Neural cell (in vitro differentiated cells): ENCODE measurements around the gene FBXO42. TPM values are rescaled to one million over a fixed set of nuclear protein-coding genes. Genes with fewer than 3 reads are reported as not detected.

Source experiments
- H2AFZ ChIP-seq: fragments of 200-600, 300-800 bp; sonication (generic), shearing (Covaris generic); 2 replicates; pipeline ENCODE4 v1.6.0; 2014; ENCODE audit warnings: low read depth, mild to moderate bottlenecking, antibody characterized with exemption, low read length, moderate library complexity
- H3F3A ChIP-seq: fragments of 200-600 bp; shearing (Covaris generic); 2 replicates; pipeline ENCODE4 v1.6.1; 2016; ENCODE audit warnings: mild to moderate bottlenecking, moderate library complexity, mixed read lengths, antibody characterized with exemption, low read length; ENCODE audit not compliant: insufficient read depth, poor library complexity, severe bottlenecking
- H3K27ac ChIP-seq: fragments of 200-600, 300-800 bp; sonication (generic), shearing (Covaris generic); 2 replicates; pipeline ENCODE4 v1.5.1; 2014; ENCODE audit warnings: mild to moderate bottlenecking, low read length, moderate library complexity
- H3K27me3 ChIP-seq: fragments of 300-800, 200-600 bp; sonication (generic), shearing (Covaris generic); 2 replicates; pipeline ENCODE4 v1.6.0; 2014; ENCODE audit warnings: mild to moderate bottlenecking, low read depth, low read length, moderate library complexity; ENCODE audit not compliant: insufficient read depth
- H3K36me3 ChIP-seq: fragments of 300-800, 200-600 bp; sonication (generic), shearing (Covaris generic); 2 replicates; pipeline ENCODE4 v1.5.1; 2014; ENCODE audit warnings: mild to moderate bottlenecking, antibody characterized with exemption, low read length, moderate library complexity; ENCODE audit not compliant: insufficient read depth
- H3K4me2 ChIP-seq: fragments of 300-800, 200-600 bp; sonication (generic), shearing (Covaris generic); 2 replicates; pipeline ENCODE4 v1.6.0; 2014; ENCODE audit warnings: mild to moderate bottlenecking, low read length
- H3K4me3 ChIP-seq: fragments of 300-800, 200-600 bp; sonication (generic), shearing (Covaris generic); 2 replicates; pipeline ENCODE4 v1.5.1; 2014; ENCODE audit warnings: mild to moderate bottlenecking, low read length, moderate library complexity
- H3K79me2 ChIP-seq: fragments of 200-600 bp; shearing (Covaris generic); replicated peaks from 2 replicates; pipeline ENCODE4 v1.6.0; 2014; ENCODE audit warnings: mild to moderate bottlenecking, low read length, moderate library complexity; ENCODE audit not compliant: insufficient read depth
- H3K9ac ChIP-seq: fragments of 300-800, 200-600 bp; sonication (generic), shearing (Covaris generic); 2 replicates; pipeline ENCODE4 v1.6.1; 2016; ENCODE audit warnings: mild to moderate bottlenecking, low read length, mixed read lengths
- H3K9me2 ChIP-seq: fragments of 200-600 bp; shearing (Covaris generic); 2 replicates; pipeline ENCODE4 v1.6.1; 2016; ENCODE audit warnings: mild to moderate bottlenecking, low read length, mixed read lengths; ENCODE audit not compliant: insufficient read depth
- H3K9me3 ChIP-seq: fragments of 200-600, 300-800 bp; sonication (generic), shearing (Covaris generic); 2 replicates; pipeline ENCODE4 v1.6.1; 2016; ENCODE audit warnings: mild to moderate bottlenecking, mixed run types, low read length, moderate library complexity, mixed read lengths
- H4K20me1 ChIP-seq: fragments of 200-600 bp; shearing (Covaris generic); 2 replicates; pipeline ENCODE4 v1.6.1; 2016; ENCODE audit warnings: mild to moderate bottlenecking, mixed run types; ENCODE audit not compliant: insufficient read depth
- CTCF ChIP-seq: fragments of 450-650 bp; IDR thresholded peaks from 2 replicates; pipeline ENCODE4 v1.5.1; 2014; ENCODE audit warnings: antibody characterized with exemption, mild to moderate bottlenecking, moderate library complexity; ENCODE audit not compliant: poor library complexity, severe bottlenecking
- EP300 ChIP-seq: fragments of 450-650 bp; conservative IDR thresholded peaks from 2 replicates; pipeline ENCODE4 v1.6.1; 2014; ENCODE audit warnings: antibody characterized with exemption, mild to moderate bottlenecking, moderate library complexity; ENCODE audit not compliant: poor library complexity, severe bottlenecking
- EZH2 ChIP-seq: fragments of 200-600, 300-800 bp; shearing (Covaris generic), sonication (generic); IDR thresholded peaks from 2 replicates; pipeline ENCODE4 v1.6.1; 2014; ENCODE audit warnings: antibody characterized with exemption, low read length, borderline replicate concordance, mild to moderate bottlenecking; ENCODE audit not compliant: insufficient read depth, poor library complexity, severe bottlenecking
- MXI1 ChIP-seq: fragments of 450-650 bp; conservative IDR thresholded peaks from 2 replicates; pipeline ENCODE4 v1.6.1; 2014; ENCODE audit warnings: antibody characterized with exemption, mild to moderate bottlenecking; ENCODE audit not compliant: poor library complexity, severe bottlenecking
- POLR2AphosphoS5 ChIP-seq: IDR thresholded peaks from 2 replicates; pipeline ENCODE4 v1.6.1; 2012
- RAD21 ChIP-seq: fragments of 450-650 bp; conservative IDR thresholded peaks from 2 replicates; pipeline ENCODE4 v1.6.1; 2014; ENCODE audit warnings: antibody characterized with exemption, mild to moderate bottlenecking, moderate library complexity
- REST ChIP-seq: IDR thresholded peaks from 2 replicates; pipeline ENCODE4 v1.6.1; 2012; ENCODE audit warnings: borderline replicate concordance
- SMC3 ChIP-seq: fragments of 450-650 bp; conservative IDR thresholded peaks from 2 replicates; pipeline ENCODE4 v1.6.1; 2014; ENCODE audit warnings: antibody characterized with exemption, mild to moderate bottlenecking, moderate library complexity; ENCODE audit not compliant: poor library complexity
- TAF1 ChIP-seq: IDR thresholded peaks from 2 replicates; pipeline ENCODE4 v1.6.1; 2012; ENCODE audit warnings: low read depth
- polyA plus RNA-seq: library from polyadenylated mRNA; depleted of rRNA; stranded (reverse); fragments of >200 nt; gene quantifications from 2 replicates; pipeline ENCODE4 v1.2.3, GENCODE V29; 2014

The FBXO42 gene
- polyA plus RNA-seq, 1 donor from 2014 or later: 30.1 TPM

DNA sequence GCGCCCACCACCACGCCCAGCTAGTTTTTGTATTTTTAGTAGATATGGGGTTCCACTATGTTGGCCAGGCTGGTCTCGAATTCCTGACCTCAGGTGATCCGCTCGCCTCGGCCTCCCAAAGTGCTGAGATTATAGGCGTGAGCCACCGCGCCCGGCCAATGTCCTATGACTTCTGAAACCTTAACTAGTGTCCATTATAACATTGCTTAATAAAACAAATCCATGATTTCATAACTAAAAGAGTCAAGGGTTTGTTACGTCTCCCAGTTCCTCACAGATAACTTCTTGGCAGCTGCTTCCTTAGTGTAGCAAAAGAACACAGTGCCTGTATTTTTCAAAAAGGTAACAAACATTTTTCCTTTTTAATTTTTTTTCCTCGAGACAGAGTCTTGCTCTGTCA lies 53.6 kb downstream of the FBXO42 start:
- no peaks in the 10 kb centered on the region for H4K20me1 ChIP-seq
- H3K27ac ChIP-seq: no peak overlapping the region
- no peaks in the 10 kb centered on the region for H3F3A ChIP-seq
- no peaks in the 10 kb centered on the region for H3K27me3 ChIP-seq
- no peak overlapping the region for H3K4me2 ChIP-seq
- no peaks in the 10 kb centered on the region for H3K79me2 ChIP-seq
- no peak overlapping the region for H3K4me3 ChIP-seq
- H3K9me3 ChIP-seq: no peaks in the 10 kb centered on the region
- H3K36me3 ChIP-seq: peaks cover 5% of the 10 kb centered on the region
- H2AFZ ChIP-seq: no peak overlapping the region
- no peak overlapping the region for H3K9ac ChIP-seq
- TF ChIP-seq RAD21 (no peak), CTCF (no peak), EZH2 (no peak), REST (no peak), EP300 (no peak), SMC3 (no peak), TAF1 (no peak), POLR2AphosphoS5 (no peak), MXI1 (no peak)
- H3K9me2 ChIP-seq: no peaks in the 10 kb centered on the region

DNA sequence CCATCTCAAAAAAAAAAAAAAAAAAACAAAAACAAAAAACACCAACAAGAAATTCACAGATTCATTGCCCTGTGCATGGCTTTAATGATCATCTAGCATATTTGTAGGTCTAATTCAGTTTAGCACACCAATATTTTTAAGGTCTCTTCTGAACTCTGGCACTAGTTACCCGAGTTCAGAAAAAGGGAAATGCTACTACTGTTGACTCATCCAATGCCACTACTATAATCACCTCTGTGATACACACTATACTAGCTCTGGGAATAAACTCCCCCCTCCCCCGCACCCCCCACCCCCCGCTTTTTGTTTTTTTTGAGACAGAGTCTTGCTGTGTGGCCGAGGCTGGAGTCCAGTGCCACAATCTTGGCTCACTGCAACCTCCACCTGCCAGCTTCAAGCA lies 55.6 kb downstream of the FBXO42 start:
- H3K79me2 ChIP-seq: no peaks in the 10 kb centered on the region
- H3K9me2 ChIP-seq: no peaks in the 10 kb centered on the region
- no peaks in the 10 kb centered on the region for H4K20me1 ChIP-seq
- H3K4me3 ChIP-seq: no peak overlapping the region
- H3K9me3 ChIP-seq: no peaks in the 10 kb centered on the region
- no peak overlapping the region for H3K9ac ChIP-seq
- no peaks in the 10 kb centered on the region for H3K27me3 ChIP-seq
- H2AFZ ChIP-seq: no peak overlapping the region
- TF ChIP-seq REST (no peak), MXI1 (no peak), EP300 (no peak), SMC3 (no peak)
- no peaks in the 10 kb centered on the region for H3F3A ChIP-seq
- H3K27ac ChIP-seq: no peak overlapping the region
- peaks cover 5% of the 10 kb centered on the region for H3K36me3 ChIP-seq
- no peak overlapping the region for H3K4me2 ChIP-seq
